GM08714 (cell line): Measurements from ENCODE around the gene FOXO3.
"Not testable (repeated sequence)": the region's sequence is repeated elsewhere in the genome, so short reads cannot be mapped to it uniquely, and the experiment has no call there.

Source experiments
- H3K4me3 ChIP-seq: fragments of 200-500 bp; sonication (Bioruptor generic); 2 replicates; pipeline ENCODE4 v1.5.1; 2014; ENCODE audit warnings: mild to moderate bottlenecking, low read length, inconsistent platforms
- ZNF274 ChIP-seq: IDR thresholded peaks from 2 replicates; pipeline ENCODE4 v1.6.1; 2012; ENCODE audit warnings: mild to moderate bottlenecking, low read depth, low read length

Gene FOXO3

DNA sequence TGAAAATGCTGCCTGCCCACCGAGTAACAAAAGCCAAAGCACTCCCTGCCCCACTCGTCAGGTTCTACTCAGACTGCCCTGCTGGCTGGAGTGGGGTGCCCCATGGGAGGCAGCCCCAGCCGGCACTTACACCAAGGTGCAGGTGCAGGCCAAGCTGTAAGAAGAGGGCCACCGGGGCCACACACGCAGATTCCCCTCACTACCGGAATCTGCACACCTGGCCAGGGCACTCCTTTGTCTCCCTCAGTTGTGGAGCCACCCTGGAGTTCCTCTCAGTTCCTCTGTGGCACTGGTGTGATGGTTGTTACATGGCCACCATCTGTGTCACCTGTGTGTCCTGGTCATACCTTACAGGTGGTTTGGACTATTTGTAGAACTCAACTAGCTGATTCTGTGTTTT lies 112.4 kb downstream of the FOXO3 start:
- no peak overlapping the region for H3K4me3 ChIP-seq
- no peak for TF ChIP-seq ZNF274

DNA sequence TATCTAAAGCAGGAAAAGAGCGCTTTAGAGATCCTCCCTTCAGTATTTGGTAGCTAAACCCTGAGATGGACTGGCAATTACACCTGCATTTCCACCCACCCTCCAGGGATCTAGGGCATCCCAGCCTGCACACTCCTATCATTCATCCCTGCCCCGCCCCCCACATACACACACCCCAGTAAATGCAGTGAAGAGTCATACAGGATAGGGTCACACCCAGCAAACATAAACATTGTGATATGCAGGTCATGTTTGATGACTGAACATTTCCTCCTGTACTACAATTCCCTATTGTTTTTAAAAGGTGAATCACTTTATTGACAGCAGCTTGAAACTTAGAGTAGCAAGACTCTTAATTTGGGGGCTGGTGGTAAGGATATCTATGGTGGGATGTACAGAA lies 112.9 kb downstream of the FOXO3 start:
- no peak for TF ChIP-seq ZNF274
- H3K4me3 ChIP-seq, result no peak overlapping the region

DNA sequence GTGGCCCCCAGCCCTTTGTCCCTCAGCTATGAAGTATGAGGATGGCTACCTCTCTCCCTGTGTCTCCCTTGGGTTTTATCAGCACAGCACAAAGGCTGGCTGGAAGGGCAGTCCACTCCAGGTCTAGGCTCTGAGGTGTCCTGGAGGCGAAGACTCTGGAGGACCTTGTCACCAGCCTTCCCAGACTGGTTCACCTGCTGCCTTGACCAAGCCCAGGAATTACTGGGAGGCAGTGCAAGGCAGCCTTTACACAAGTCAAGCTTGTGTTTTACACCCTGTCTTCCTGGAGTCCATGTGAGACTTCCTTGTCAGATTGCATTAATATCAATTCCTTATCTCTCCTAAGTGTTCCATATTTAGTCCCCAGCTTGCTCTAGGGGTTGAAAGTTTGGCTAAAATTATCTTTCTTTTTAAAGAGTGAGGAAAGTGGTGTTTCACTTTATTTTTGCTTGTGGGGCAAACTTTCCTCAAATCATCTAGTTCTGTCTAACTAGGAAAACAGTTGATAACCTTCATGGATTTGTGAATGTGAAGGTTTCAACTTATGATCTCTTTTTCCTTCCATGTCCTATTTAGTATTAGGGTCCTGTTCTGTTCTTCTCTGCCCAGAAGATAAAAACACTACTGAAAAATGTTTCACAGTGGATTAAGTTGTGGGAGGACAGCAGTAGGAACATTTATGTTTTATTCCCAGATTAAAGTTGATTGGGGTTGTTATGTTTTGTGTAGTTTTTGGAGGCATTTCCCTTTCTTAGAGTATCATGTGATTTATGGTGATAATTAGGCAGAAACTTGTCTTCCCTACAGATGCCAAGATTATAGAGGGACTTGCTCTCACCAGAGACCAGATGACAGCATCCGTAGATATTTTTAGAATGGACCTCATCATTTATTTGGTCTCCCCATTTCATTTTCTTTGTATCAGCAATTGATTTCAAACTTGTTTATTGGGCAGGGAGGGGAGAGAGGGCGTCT lies 114.8 kb downstream of the FOXO3 start:
- no peak for TF ChIP-seq ZNF274
- no peak overlapping the region for H3K4me3 ChIP-seq

DNA sequence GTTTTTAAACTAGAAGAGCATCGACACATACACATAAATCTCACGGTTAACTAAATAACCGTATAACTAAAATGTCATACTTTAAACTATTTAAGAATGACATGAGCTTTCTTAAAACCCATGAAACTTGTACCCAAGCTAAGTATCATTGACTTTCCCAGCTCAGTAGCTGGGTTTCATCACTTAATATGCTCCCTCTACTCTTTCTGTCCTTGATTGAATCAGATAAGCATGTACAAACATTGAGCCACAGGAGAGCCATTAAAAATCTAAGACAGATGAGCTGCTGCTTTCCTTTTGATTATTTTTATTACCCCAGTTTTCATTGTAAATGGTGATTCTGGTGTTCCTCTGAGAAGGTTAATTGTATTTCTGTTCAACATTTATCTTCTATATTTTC lies 115.8 kb downstream of the FOXO3 start:
- H3K4me3 ChIP-seq, result no peak overlapping the region
- no peak for TF ChIP-seq ZNF274

DNA sequence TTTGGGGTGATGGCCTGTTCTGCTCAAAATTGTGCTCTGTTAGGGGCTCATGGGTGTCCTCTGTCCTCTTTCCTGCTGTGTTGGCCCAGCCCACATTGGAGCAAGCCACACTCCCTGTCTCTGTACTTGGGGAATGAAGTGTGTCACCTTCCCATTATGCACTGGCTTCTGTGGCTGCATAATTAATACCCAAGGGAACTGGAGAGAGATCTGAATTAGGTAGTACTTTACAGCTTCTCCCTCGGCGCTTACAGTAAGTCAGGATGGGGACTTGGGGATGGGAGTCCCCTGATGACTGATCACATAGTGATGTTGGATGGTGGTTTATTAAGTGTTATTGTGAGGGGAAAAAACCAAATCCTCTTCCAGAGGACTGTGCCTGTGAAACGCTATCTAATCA lies 116.6 kb downstream of the FOXO3 start:
- TF ChIP-seq ZNF274, result no peak
- H3K4me3 ChIP-seq, result no peak overlapping the region

DNA sequence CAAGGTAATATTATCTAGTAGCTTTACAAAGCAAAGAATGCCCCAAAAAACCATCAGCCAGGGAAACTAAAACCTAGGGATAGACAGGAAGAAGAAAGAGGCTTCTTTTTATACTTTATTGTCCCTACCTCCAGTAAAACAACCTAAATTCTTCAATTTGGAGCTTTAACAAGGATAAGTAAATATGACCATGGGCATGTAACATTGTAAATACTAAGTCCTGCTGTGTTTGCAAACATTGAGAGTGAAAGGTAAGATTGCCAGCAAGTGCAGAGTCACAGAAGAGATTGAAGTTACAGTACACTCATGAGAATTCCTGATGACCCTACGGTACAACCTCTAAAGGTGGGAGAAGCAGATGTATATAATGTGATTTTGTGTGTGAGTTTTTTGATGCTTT lies 117.2 kb downstream of the FOXO3 start:
- no peak for TF ChIP-seq ZNF274

DNA sequence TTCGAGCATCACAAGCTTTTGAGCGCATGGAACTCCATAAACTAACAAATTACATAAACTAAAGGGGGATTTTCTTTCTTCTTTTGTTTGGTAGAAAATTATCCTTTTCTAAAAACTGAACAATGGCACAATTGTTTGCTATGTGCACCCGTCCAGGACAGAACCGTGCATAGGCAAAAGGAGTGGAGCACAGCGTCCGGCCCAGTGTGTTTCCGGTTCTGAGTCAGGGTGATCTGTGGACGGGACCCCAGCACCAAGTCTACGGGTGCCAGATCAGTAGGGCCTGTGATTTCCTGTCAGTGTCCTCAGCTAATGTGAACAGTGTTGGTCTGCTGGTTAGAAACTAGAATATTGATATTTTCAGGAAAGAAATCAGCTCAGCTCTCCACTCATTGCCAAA lies 119.6 kb downstream of the FOXO3 start:
- H3K4me3 ChIP-seq, result not testable (repeated sequence)

More for the DNA sequence above, 117.2 kb downstream of the FOXO3 start:
- no peak overlapping the region for H3K4me3 ChIP-seq

DNA sequence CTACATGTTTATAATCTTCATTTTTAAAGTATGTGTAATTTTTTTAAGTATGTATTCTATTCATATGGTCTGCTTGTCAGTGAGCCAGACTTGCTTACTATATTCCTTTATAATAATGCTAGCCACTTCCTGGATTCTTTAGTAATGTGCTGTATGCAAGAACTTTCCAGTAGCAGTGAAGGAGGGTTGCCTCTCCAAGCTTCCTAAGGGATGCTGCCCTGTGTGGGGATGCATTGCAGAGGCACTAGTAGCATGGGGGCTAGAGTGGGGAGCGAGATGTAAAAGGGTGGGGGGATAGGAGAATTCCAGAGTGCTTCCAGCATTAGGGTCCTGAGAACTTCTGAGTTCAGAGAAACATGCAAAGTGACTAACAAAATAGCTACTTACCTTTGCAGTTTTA lies 121.0 kb downstream of the FOXO3 start:
- not testable (repeated sequence) for H3K4me3 ChIP-seq

DNA sequence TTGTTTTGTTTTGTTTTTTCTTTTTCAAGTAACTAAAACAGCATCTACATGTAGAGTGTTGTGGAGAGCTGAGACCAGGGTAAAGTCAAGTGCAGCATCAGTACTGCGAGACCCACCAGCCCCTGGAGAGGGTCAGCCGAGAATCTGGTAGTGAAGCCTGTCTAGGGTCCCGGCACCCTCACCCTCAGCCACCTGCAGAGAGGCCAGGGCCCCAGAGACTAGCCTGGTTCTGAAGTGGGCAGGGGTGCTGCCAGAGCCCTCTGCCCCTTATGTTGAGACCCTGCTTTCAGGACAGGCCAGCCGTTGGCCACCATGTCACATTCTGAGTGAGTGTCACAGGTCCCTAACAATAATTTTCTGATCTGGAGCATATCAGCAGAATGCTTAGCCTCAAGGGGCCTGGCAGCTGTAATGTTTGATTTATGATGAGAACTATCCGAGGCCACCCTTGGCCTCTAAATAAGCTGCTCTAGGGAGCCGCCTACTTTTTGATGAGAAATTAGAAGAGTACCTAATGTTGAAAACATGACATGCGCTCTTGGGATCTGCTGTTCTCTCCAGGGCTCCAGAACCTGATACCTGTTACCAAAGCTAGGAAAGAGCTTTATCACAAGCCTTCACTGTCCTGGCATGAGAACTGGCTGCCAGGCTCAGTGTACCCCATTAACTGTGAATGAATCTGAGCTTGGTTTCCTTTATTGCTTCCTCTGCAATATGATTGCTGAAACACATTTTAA lies 121.8 kb downstream of the FOXO3 start:
- not testable (repeated sequence) for H3K4me3 ChIP-seq

DNA sequence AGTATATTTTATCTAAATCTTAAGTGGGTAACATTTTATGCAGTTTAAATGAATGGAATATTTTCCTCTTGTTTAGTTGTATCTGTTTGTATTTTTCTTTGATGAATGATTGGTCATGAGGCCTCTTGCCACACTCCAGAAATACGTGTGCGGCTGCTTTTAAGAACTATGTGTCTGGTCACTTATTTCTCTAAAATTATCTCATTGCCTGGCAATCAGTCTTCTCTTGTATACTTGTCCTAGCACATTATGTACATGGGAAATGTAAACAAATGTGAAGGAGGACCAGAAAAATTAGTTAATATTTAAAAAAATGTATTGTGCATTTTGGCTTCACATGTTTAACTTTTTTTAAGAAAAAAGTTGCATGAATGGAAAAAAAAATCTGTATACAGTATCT lies 123.3 kb downstream of the FOXO3 start:
- not testable (repeated sequence) for H3K4me3 ChIP-seq

DNA sequence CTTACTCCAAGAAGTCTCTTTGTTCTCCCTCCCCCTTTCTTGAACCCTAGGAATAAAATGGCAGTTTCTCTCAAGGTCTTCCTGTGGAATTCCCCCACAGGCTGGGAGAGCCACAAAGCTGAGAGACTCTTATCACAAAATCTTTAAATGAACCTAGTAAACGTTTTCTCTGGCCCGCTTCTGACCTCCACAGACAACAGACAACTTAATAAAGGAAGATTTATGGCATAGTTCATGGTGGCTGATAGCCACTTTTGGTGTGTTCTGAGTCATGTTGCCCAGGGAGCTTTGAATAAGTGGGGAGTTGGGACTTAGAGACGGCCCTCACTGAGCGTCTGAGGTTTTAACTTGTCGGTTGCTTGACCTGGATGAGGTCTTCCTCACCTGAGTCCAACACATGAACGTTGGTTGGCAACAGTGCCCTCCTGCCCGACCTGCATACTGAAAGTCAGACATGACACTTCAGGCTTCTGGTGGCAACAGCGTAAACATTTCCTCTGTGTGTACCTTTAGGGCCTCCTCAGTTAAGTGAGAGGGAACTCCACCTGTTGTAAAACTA lies 124.1 kb downstream of the FOXO3 start:
- no peak overlapping the region for H3K4me3 ChIP-seq
- no peak for TF ChIP-seq ZNF274

DNA sequence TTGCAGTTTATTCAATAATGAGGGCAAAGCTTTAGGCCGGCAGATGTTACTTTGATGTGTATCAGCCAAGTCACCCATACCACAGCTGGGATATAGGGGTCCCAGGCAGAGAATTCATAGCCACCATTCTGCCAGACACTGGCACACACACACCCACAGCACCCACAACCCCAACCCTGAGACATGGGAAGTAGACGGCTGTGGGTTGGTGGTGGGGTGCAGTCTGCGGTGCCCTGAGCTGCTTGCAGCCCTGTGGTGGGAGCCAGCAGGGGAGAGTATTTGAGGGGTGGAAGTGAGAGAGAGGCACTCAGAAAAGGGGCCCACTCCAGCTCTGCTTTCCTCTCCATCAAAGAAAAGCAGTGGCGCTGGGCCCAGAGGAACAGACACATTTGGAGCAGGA lies 125.3 kb downstream of the FOXO3 start:
- no peak for TF ChIP-seq ZNF274
- no peak overlapping the region for H3K4me3 ChIP-seq

DNA sequence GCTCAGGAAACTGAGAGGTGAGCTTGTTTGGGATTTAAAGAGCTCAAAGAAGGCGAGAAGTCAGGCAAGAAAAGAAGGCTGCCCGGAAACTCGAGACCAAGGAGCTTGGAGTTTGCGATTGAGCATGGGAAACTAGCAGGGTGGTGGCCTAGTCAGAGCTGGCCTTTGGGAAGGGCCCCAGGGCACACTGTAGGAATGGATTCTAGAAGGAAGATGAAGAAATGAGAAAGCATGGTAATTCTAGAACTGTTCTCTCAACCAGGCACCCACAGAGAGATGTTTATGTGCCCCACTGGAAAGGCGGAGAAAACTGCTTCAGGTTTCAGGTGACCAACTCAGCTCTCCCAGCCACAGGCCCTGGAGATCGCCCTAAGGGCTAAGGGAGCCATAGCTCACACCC lies 126.2 kb downstream of the FOXO3 start:
- H3K4me3 ChIP-seq, result no peak overlapping the region
- no peak for TF ChIP-seq ZNF274

DNA sequence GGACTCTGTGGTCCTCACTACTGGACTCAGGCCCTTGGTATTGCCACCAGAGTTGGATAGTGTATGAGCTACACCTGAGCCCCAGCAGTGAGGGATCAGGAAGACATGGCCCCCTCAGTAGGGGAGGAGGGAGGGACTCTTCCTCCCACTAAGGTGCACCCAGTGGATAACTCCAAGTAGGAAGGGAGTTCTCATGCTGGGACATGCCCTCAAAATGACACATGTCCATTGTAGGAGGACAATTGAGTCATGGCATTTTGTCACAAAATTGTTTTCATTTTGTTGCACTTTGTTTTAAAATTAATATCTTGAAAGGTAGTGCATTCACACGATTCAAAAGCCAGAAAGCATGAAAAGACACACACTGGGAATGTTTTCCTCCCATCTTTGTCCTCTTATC lies 127.2 kb downstream of the FOXO3 start:
- no peak overlapping the region for H3K4me3 ChIP-seq
- no peak for TF ChIP-seq ZNF274

DNA sequence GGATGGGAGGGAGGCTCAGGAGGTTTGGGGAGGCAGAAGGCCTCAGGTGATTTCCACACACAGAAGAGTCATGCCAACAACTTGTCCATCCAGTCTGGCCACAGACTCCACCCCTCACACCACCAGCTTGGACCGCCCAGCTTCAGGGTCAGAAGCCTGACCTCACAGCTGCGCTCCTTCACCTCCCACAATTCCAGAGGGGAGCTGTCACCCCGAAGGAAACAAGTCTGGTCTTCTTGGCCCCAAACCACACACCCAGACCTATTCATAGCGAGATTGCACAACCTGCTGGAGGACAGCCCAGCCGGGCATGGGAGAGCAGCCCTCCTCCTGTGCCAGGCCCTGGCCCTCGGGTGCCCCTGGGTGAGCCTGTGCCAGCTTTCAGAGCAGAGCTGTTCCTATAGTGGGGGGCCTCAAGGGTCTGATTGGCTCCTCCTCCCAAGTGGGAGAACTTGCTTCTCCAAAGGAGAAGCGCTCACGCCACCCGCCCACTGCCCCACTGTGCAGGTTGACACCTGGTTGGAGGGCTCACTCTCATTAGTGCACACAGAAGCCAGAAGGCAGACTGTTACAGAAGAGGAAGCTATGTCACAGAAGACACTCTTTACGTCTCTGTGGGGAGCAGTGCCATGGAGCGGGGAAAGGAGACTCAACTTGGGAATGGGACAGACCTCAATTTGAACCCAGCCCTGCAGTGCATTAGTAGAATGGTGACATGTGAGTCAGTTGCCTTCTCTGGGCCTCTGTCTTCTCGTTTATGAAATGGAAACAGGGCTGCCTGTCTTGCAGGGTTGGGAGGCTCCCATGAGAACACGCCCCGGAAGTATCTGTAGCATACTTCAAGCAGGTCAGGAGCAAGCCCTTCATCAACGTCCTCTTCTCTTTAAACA lies 128.8 kb downstream of the FOXO3 start:
- no peak for TF ChIP-seq ZNF274
- H3K4me3 ChIP-seq, result no peak overlapping the region
